ENCODE data around the gene KCNQ1. TPM values are rescaled to one million over a fixed set of nuclear protein-coding genes. Genes with fewer than 3 reads are reported as not detected.

The KCNQ1 gene
- total RNA-seq, 1 experiment from 2014 or later = 1.0 TPM

DNA sequence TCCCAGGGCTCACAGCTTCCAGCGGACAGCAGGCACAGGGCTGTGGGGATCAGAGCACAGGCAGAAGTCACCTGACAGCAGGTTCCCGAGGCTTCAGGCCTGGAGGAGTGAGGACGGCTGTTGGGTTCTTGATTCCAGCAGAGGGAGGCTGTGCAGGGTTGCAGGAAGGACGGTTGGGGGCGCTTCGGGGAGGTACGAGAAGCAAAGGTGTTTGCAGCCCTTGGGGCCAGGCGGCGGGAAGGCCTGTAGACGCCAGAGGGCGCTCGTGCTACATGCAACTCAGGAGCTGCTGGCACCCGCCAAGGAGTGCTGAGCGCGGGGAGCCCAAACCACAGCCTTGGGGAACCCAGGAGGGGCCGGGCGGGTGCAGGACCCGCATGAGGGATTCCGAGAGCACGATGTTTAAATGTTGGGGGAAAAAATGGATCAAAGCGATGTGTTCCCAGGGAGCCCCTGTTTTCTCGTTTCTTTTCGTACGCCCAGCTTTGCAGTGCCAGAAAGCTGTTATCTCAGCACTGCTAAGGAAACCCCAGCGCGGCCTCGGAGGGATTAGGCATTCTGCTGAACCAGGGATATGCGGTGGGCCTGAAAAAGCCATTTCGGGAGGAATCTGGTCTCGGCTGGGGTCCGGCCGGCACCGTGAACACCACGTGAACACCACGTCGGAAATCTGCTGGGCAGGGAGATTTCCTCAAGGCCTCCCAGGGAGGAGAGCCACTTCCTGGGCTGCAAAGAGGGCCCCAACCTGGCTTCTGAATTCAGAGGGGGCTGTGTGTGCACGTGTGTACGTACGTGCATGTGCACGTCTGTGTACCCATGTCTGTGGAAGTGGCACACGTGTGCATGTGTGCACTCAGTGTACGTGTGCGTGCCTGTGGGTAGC is 88.1 kb downstream of the KCNQ1 start:
- H3K36me3 Mint-ChIP-seq (ENCODE audit: insufficient read depth, unreplicated experiment) = no peaks in the 10 kb centered on the region
- intact Hi-C loops (cut with micrococcal nuclease; ENCODE audit: unreplicated experiment) = loop anchor here (1.0 to 5.0 kb wide), 6 partner anchors 80 to 397 kb away; no protein-coding TSS in a partner anchor
- Histone ChIP-seq H3K36me3 (ENCODE audit: control insufficient read depth, insufficient read depth, low read length) (no peaks in the 10 kb centered on the region), H3K9me3 (no peaks in the 10 kb centered on the region), H3K27me3 (replicated peaks; ENCODE audit: control insufficient read depth, insufficient read depth, low read length) (no peaks in the 10 kb centered on the region), H3K4me1 (peaks cover 21% of the 10 kb centered on the region), H3K4me3 (ENCODE audit: low read depth, low read length) (no peak overlapping the region)
- H3K4me3 Mint-ChIP-seq (ENCODE audit: unreplicated experiment) = no peak overlapping the region
- POLR2A ChIA-PET = interaction anchor here (0.5 to 1.2 kb wide), 2 partner anchors 133 to 352 kb away, joined by 3 to 5 read pairs; partner anchors contain the start of genes CDKN1C and TSSC4
- H3K27ac Mint-ChIP-seq (ENCODE audit: unreplicated experiment) = peak overlapping the region; percentile 37
- BruUV-seq (replicated peaks) = no TSS peak
- TF ChIP-seq, protein P1, sequence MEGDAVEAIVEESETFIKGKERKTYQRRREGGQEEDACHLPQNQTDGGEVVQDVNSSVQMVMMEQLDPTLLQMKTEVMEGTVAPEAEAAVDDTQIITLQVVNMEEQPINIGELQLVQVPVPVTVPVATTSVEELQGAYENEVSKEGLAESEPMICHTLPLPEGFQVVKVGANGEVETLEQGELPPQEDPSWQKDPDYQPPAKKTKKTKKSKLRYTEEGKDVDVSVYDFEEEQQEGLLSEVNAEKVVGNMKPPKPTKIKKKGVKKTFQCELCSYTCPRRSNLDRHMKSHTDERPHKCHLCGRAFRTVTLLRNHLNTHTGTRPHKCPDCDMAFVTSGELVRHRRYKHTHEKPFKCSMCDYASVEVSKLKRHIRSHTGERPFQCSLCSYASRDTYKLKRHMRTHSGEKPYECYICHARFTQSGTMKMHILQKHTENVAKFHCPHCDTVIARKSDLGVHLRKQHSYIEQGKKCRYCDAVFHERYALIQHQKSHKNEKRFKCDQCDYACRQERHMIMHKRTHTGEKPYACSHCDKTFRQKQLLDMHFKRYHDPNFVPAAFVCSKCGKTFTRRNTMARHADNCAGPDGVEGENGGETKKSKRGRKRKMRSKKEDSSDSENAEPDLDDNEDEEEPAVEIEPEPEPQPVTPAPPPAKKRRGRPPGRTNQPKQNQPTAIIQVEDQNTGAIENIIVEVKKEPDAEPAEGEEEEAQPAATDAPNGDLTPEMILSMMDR (IDR thresholded peaks at IDR 0.05; ENCODE audit: insufficient read depth in 1 of 2, low read depth in 1 of 2, low read length in 1 of 2, severe bottlenecking in 1 of 2, unreplicated experiment in 1 of 2) = peak; percentile 98 to 99
- no peaks in the 10 kb centered on the region for H3K9me3 Mint-ChIP-seq (ENCODE audit: unreplicated experiment)
- peak; percentile 92 to 95 for DNase-seq
- H3K27me3 Mint-ChIP-seq (ENCODE audit: insufficient read depth, unreplicated experiment) = no peaks in the 10 kb centered on the region
- CTCF ChIA-PET = interaction anchor here (0.6 to 5.8 kb wide), 14 partner anchors 20 to 409 kb away, joined by 3 to 131 read pairs (median 4); partner anchors contain the start of genes PHLDA2 and TSSC4
- H3K4me1 Mint-ChIP-seq (ENCODE audit: low read depth, unreplicated experiment) = no peaks in the 10 kb centered on the region

DNA sequence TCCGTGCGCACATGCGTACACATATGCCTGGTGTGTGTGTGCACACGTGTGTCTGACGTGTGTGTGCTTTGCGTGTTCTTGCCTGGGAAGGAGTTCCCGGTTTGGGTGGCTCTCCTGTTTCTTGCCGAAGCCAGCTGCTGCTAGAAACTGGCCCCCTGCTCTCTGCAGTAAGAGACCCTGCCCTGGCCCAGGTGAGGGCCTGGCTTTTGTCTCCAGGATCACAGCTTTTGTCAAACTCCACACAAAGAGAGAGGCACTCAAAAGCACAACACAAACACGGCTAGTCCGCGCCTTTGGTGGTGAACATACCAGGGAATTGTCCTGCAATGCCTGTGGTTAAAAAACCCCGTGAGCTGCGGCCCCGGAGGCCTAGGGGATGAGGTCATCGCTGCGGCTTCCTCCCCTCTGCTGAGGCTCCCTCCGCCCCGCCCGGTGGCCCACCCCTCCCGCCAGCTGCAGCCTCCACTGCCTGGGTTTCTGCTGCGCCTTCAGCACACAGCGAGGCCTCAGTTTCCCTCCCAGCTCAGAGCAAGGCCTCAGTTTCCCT is 88.9 kb downstream of the KCNQ1 start:
- Mint-ChIP-seq H3K27ac (ENCODE audit: unreplicated experiment) (peak overlapping the region; percentile 37), H3K36me3 (ENCODE audit: insufficient read depth, unreplicated experiment) (no peaks in the 10 kb centered on the region), H3K27me3 (ENCODE audit: insufficient read depth, unreplicated experiment) (no peaks in the 10 kb centered on the region), H3K9me3 (ENCODE audit: unreplicated experiment) (no peaks in the 10 kb centered on the region), H3K4me3 (ENCODE audit: unreplicated experiment) (no peak overlapping the region), H3K4me1 (ENCODE audit: low read depth, unreplicated experiment) (no peaks in the 10 kb centered on the region)
- BruUV-seq (replicated peaks) = no TSS peak
- Histone ChIP-seq H3K4me1 (peaks cover 21% of the 10 kb centered on the region), H3K9me3 (no peaks in the 10 kb centered on the region), H3K36me3 (ENCODE audit: control insufficient read depth, insufficient read depth, low read length) (no peaks in the 10 kb centered on the region), H3K4me3 (ENCODE audit: low read depth, low read length) (no peak overlapping the region), H3K27me3 (replicated peaks; ENCODE audit: control insufficient read depth, insufficient read depth, low read length) (no peaks in the 10 kb centered on the region)
- POLR2A ChIA-PET = interaction anchor here (1.2 kb wide), 1 partner anchor 351 kb away, joined by 5 read pairs; the partner anchor contains the start of gene CDKN1C
- TF ChIP-seq, protein P1 (IDR thresholded peaks at IDR 0.05; ENCODE audit: insufficient read depth in 1 of 2, low read depth in 1 of 2, low read length in 1 of 2, severe bottlenecking in 1 of 2, unreplicated experiment in 1 of 2) = no peak
- intact Hi-C loops (cut with micrococcal nuclease; ENCODE audit: unreplicated experiment) = loop anchor here (1.0 to 5.0 kb wide), 6 partner anchors 79 to 397 kb away; no protein-coding TSS in a partner anchor
- peak; percentile 67 to 75 for DNase-seq
- CTCF ChIA-PET = interaction anchor here (0.6 to 5.8 kb wide), 11 partner anchors 21 to 396 kb away, joined by 3 to 131 read pairs (median 4); partner anchors contain the start of gene TSSC4

All from Caco-2 (cell line).